T-helper 17 cell (primary cell): Measurements from ENCODE around the gene SLCO2A1. TPM values are rescaled to one million over a fixed set of nuclear protein-coding genes. Genes with fewer than 3 reads are reported as not detected.

Experiments used
- ATAC-seq: fragments of 150-1000 bp; cut with Tn5 transposase; 2 replicates; pipeline ENCODE4 v1.10.0; 2021; ENCODE audit warnings: mild to moderate bottlenecking, moderate library complexity
- DNase-seq, 3 donors: peaks; one replicate each; pipeline versions ENCODE4 v3.0.0 to v3.0.0-alpha.2; 2020 to 2021
- H3K9me3 ChIP-seq: one replicate; pipeline ENCODE4 v1.7.0; 2013; ENCODE audit warnings: low read length, mild to moderate bottlenecking; ENCODE audit not compliant: control insufficient read depth, poor library complexity, severe bottlenecking
- H3K27ac Mint-ChIP-seq: one replicate; pipeline ENCODE4 v1.8.0; 2022; ENCODE audit warnings: mild to moderate bottlenecking, moderate library complexity, mixed read lengths
- H3K27me3 Mint-ChIP-seq: one replicate; pipeline ENCODE4 v1.8.0; 2022; ENCODE audit warnings: mixed read lengths
- H3K36me3 Mint-ChIP-seq: one replicate; pipeline ENCODE4 v1.8.0; 2022; ENCODE audit warnings: low read depth, mixed read lengths
- H3K4me1 Mint-ChIP-seq: one replicate; pipeline ENCODE4 v1.8.0; 2022; ENCODE audit warnings: mild to moderate bottlenecking, mixed read lengths
- H3K4me3 Mint-ChIP-seq: one replicate; pipeline ENCODE4 v1.8.0; 2022; ENCODE audit warnings: mild to moderate bottlenecking, moderate library complexity, mixed read lengths
- total RNA-seq, 4 donors: library from RNA in 2 of 4; stranded (reverse) in 2 of 4; gene quantifications; one replicate each; pipeline ENCODE4 v1.2.3 and lab custom pipeline; 2022 to 2026

SLCO2A1 gene
- total RNA-seq, 2 donors from 2014 or later, result 0.16 TPM; not detected in 1

GRCh38 chr3:133987136-133987535 is 42.6 kb downstream of the SLCO2A1 start:
- H3K4me3 Mint-ChIP-seq, result no peak overlapping the region
- H3K9me3 ChIP-seq, result no peaks in the 10 kb centered on the region
- no peaks in the 10 kb centered on the region for H3K4me1 Mint-ChIP-seq
- no peak for ATAC-seq
- no peak for DNase-seq
- H3K27me3 Mint-ChIP-seq, result peaks cover 48% of the 10 kb centered on the region
- H3K36me3 Mint-ChIP-seq, result peaks cover 2% of the 10 kb centered on the region
- H3K27ac Mint-ChIP-seq, result no peak overlapping the region

- Mint-ChIP-seq H3K4me1 (no peaks in the 10 kb centered on the region), H3K27ac (no peak overlapping the region), H3K36me3 (peaks cover 2% of the 10 kb centered on the region), H3K4me3 (no peak overlapping the region), H3K27me3 (peaks cover 44% of the 10 kb centered on the region)
- no peaks in the 10 kb centered on the region for H3K9me3 ChIP-seq
- DNase-seq, result no peak
- ATAC-seq, result no peak
These were observed 43.4 kb downstream of the SLCO2A1 start for GRCh38 chr3:133986311-133986710.

GRCh38 chr3:133984975-133985374 is 44.8 kb downstream of the SLCO2A1 start:
- Mint-ChIP-seq H3K27me3 (peaks cover 44% of the 10 kb centered on the region), H3K4me3 (no peak overlapping the region), H3K27ac (no peak overlapping the region), H3K4me1 (no peaks in the 10 kb centered on the region), H3K36me3 (peaks cover under 1% of the 10 kb centered on the region)
- no peak for DNase-seq
- no peak for ATAC-seq
- no peaks in the 10 kb centered on the region for H3K9me3 ChIP-seq

GRCh38 chr3:133983576-133984560 is 45.9 kb downstream of the SLCO2A1 start:
- Mint-ChIP-seq H3K36me3 (no peaks in the 10 kb centered on the region), H3K4me1 (no peaks in the 10 kb centered on the region), H3K27me3 (peaks cover 44% of the 10 kb centered on the region), H3K4me3 (no peak overlapping the region), H3K27ac (no peak overlapping the region)
- no peak for DNase-seq
- H3K9me3 ChIP-seq, result no peaks in the 10 kb centered on the region
- ATAC-seq, result no peak

- no peak for DNase-seq
- Mint-ChIP-seq H3K27me3 (peaks cover 40% of the 10 kb centered on the region), H3K36me3 (no peaks in the 10 kb centered on the region), H3K27ac (no peak overlapping the region), H3K4me1 (no peaks in the 10 kb centered on the region), H3K4me3 (no peak overlapping the region)
- no peak for ATAC-seq
- H3K9me3 ChIP-seq, result no peaks in the 10 kb centered on the region
These were observed 46.6 kb downstream of the SLCO2A1 start for GRCh38 chr3:133983126-133983525.

- H3K36me3 Mint-ChIP-seq, result peaks cover 3% of the 10 kb centered on the region
- peaks cover 2% of the 10 kb centered on the region for H3K4me1 Mint-ChIP-seq
- ATAC-seq (no peak), DNase-seq (no peak)
- H3K9me3 ChIP-seq, result no peaks in the 10 kb centered on the region
- no peak overlapping the region for H3K27ac Mint-ChIP-seq
- H3K4me3 Mint-ChIP-seq, result no peak overlapping the region
- peaks cover 28% of the 10 kb centered on the region for H3K27me3 Mint-ChIP-seq
These were observed 49.2 kb downstream of the SLCO2A1 start for GRCh38 chr3:133980550-133980949.

- Mint-ChIP-seq H3K27ac (no peak overlapping the region), H3K4me1 (peaks cover 2% of the 10 kb centered on the region), H3K4me3 (no peak overlapping the region), H3K27me3 (peaks cover 23% of the 10 kb centered on the region), H3K36me3 (peaks cover 3% of the 10 kb centered on the region)
- ATAC-seq, result no peak
- H3K9me3 ChIP-seq, result no peaks in the 10 kb centered on the region
- no peak for DNase-seq
These were observed 49.7 kb downstream of the SLCO2A1 start for GRCh38 chr3:133980035-133980434.

GRCh38 chr3:133979553-133979952 is 50.2 kb downstream of the SLCO2A1 start:
- H3K9me3 ChIP-seq, result no peaks in the 10 kb centered on the region
- peaks cover 3% of the 10 kb centered on the region for H3K36me3 Mint-ChIP-seq
- peaks cover 21% of the 10 kb centered on the region for H3K27me3 Mint-ChIP-seq
- no peak overlapping the region for H3K4me3 Mint-ChIP-seq
- DNase-seq (no peak), ATAC-seq (no peak)
- H3K4me1 Mint-ChIP-seq, result peaks cover 2% of the 10 kb centered on the region
- H3K27ac Mint-ChIP-seq, result no peak overlapping the region

- Mint-ChIP-seq H3K27me3 (peaks cover 15% of the 10 kb centered on the region), H3K27ac (no peak overlapping the region), H3K4me1 (peaks cover 2% of the 10 kb centered on the region), H3K4me3 (no peak overlapping the region), H3K36me3 (peaks cover 3% of the 10 kb centered on the region)
- H3K9me3 ChIP-seq, result no peaks in the 10 kb centered on the region
- no peak for ATAC-seq
- DNase-seq, result no peak
These were observed 52.2 kb downstream of the SLCO2A1 start for GRCh38 chr3:133977568-133977967.

- H3K36me3 Mint-ChIP-seq, result peaks cover 3% of the 10 kb centered on the region
- H3K4me3 Mint-ChIP-seq, result no peak overlapping the region
- DNase-seq (no peak), ATAC-seq (no peak)
- no peaks in the 10 kb centered on the region for H3K9me3 ChIP-seq
- H3K4me1 Mint-ChIP-seq, result peaks cover 2% of the 10 kb centered on the region
- no peak overlapping the region for H3K27ac Mint-ChIP-seq
- peaks cover 21% of the 10 kb centered on the region for H3K27me3 Mint-ChIP-seq
These were observed 56.3 kb downstream of the SLCO2A1 start for GRCh38 chr3:133973249-133973980.

- no peak for ATAC-seq
- no peaks in the 10 kb centered on the region for H3K9me3 ChIP-seq
- peaks cover 11% of the 10 kb centered on the region for H3K27me3 Mint-ChIP-seq
- peaks cover 2% of the 10 kb centered on the region for H3K4me1 Mint-ChIP-seq
- H3K27ac Mint-ChIP-seq, result no peak overlapping the region
- no peak overlapping the region for H3K4me3 Mint-ChIP-seq
- no peaks in the 10 kb centered on the region for H3K36me3 Mint-ChIP-seq
- no peak for DNase-seq
These were observed 57.6 kb downstream of the SLCO2A1 start for GRCh38 chr3:133972156-133972555.

GRCh38 chr3:133970916-133971315 is 58.8 kb downstream of the SLCO2A1 start:
- H3K4me3 Mint-ChIP-seq, result no peak overlapping the region
- H3K4me1 Mint-ChIP-seq, result no peaks in the 10 kb centered on the region
- no peak for ATAC-seq

GRCh38 chr3:133970339-133970738 is 59.4 kb downstream of the SLCO2A1 start:
- H3K4me3 Mint-ChIP-seq, result no peak overlapping the region
- no peaks in the 10 kb centered on the region for H3K9me3 ChIP-seq
- no peak overlapping the region for H3K27ac Mint-ChIP-seq
- no peaks in the 10 kb centered on the region for H3K4me1 Mint-ChIP-seq
- no peaks in the 10 kb centered on the region for H3K36me3 Mint-ChIP-seq
- DNase-seq, result no peak
- H3K27me3 Mint-ChIP-seq, result peaks cover 7% of the 10 kb centered on the region
- ATAC-seq, result no peak

More at GRCh38 chr3:133970916-133971315, 58.8 kb downstream of the SLCO2A1 start:
- Mint-ChIP-seq H3K27ac (no peak overlapping the region), H3K27me3 (peaks cover 7% of the 10 kb centered on the region), H3K36me3 (no peaks in the 10 kb centered on the region)
- H3K9me3 ChIP-seq, result no peaks in the 10 kb centered on the region
- DNase-seq, result no peak
